Placental epithelial cell (primary cell): Measurements from ENCODE around the gene MTRR. TPM values are rescaled to one million over a fixed set of nuclear protein-coding genes. Genes with fewer than 3 reads are reported as not detected.

Experiments used
- total RNA-seq: library from RNA; depleted of rRNA; stranded (reverse); fragments of >200 nt; gene quantifications from 2 replicates; pipeline ENCODE4 v1.2.3, GENCODE V29; 2012

Gene MTRR
- total RNA-seq = 26.3 and 29.7 TPM in 2 replicates

GRCh38 chr5:7868773-7869473 lies at the start of gene MTRR, which contains the start of gene FASTKD3:
Gene MTRR, plus strand, starts transcription at chr5:7869148. Its CDS starts 1,647 bp downstream, at chr5:7870795.
Gene FASTKD3, minus strand, starts transcription at chr5:7869031. Its CDS starts 948 bp downstream, at chr5:7868083.

GRCh38 chr5:7850395-7851239 lies 18.3 kb upstream of the MTRR start, which contains the start of gene CFAP90:
Gene CFAP90, minus strand, starts transcription at chr5:7851133. Its CDS starts 112 bp downstream, at chr5:7851021.

Other genes starting within 250 kb of the MTRR start
- gene CFAP90, start 18.0 kb upstream of the MTRR start, total RNA-seq = 0.39 and 0.54 TPM in 2 replicates
- gene FASTKD3, start 117 bp upstream of the MTRR start, total RNA-seq = 7.9 and 10.3 TPM in 2 replicates